ENCODE data around the gene BHMT2. TPM values are rescaled to one million over a fixed set of nuclear protein-coding genes. Genes with fewer than 3 reads are reported as not detected.

The BHMT2 gene
- polyA plus RNA-seq, 3 donors, result 30.3 to 50.1 (median 46.5) TPM

DNA sequence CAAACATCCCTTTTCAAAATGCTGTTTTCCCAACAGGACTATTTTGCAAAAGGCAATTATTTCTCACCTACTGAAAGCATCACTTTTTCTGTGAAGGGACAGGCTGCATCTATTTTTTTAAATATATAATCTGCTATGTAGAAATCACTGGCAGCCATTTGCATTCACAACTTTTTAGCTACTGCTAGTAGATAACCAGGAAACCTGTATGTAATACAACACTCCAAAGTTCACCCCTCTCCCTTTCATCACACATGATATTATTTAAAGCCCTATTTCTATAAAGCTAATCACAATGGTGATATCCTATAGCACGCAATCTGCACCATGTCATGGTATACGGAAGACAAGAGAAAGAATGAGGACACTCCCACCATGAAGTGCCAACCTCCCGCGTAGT lies 9.9 kb upstream of the BHMT2 start:
- DNase-seq (ENCODE audit: low read depth in 3 of 3, low spot score in 2 of 3), result no peak

DNA sequence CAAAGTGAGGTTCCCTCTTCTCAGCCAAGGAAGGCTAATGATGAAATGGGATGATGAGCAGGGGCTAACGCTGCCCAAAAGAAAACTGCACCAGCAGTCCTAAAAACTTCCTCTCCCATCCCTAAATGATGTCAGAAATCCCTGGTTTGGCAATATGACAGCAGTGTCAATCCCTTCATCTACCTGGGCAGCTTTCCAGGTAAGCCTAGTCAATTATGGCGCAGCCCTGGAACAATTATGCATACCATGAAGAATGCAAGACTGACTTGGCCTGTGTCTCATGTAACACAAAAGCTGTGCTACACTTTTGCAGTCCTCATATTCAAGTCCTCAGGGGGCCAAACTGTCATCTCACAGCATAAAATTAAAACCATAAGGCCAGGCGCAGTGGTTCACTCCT lies 7.1 kb upstream of the BHMT2 start:
- DNase-seq (ENCODE audit: low read depth in 3 of 3, low spot score in 2 of 3), result no peak

DNA sequence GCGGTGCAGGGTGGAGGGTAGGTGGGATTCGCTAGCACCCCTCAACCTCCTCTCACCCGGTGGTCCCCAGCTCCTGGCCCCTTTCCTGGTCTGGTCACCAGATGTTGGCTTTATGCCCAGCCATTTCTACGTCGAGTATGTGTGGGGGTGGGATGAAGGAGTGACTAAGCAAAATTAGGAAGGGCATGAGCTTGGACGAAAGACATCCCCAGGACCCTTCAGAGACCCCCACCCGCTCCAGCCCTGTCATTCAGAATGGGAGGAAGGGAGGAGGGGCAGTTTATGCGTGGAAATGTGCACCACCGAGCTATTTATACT lies 742 bp downstream of the BHMT2 start:
- DNase-seq (ENCODE audit: low read depth in 3 of 3, low spot score in 2 of 3), result no peak

DNA sequence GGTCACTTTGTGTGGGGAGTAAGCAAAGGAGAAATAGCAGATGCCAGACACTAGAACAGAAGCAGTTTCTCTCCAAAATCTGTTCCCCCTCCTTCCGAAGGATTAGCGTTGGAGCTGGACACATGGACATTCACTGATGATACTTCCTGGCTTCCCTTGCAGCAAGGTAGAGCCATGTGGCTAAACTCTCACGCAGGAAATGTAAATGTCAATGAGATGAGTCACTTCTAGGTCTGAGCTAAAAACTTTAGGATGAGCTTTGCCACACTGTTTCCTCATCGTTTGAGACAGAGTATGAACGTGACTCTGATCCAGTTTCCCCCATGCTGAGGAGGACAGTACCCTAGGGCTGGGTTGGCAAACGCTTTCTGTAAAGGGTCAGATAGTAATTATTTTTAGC lies 5.1 kb downstream of the BHMT2 start:
- DNase-seq (ENCODE audit: low read depth in 3 of 3, low spot score in 2 of 3), result no peak

DNA sequence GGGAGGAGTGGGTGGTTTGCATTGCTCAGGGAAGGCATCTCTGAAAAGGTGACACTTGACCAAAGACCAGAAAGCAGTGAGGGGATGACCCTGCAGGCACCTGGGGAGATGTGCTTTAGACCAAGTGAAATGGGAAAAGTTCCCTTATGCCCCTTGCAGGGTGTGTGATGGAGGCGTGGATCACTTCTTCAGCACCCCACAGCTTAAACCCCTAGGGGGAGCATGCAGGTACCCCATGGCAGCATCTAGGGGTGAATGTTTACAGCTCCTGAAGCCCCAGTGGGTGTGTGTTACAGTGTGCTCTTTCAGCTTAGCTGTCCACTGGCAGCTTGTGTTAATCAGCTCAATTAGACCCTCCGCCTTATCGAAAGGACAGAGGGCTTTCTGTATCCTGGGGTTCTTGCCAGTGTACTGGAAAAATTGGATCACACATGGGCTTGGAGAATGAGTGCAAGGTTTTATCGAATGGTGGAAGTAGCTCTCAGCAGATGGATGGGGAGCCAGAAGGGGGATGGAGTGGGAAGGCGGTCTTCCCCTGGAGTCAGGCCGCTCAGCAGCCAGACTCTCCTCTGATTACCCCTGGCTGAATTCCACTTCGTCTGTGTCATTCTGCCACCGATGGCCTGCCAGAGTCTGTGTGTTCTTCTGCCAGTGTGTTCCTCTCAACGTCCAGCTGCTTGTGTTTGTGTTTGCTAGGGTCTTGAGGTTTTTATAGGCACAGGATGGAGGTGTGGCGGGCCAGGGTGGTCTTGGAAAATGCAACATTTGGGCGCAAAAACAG lies 6.3 kb downstream of the BHMT2 start:
- DNase-seq (ENCODE audit: low read depth in 3 of 3, low spot score in 2 of 3), result no peak

DNA sequence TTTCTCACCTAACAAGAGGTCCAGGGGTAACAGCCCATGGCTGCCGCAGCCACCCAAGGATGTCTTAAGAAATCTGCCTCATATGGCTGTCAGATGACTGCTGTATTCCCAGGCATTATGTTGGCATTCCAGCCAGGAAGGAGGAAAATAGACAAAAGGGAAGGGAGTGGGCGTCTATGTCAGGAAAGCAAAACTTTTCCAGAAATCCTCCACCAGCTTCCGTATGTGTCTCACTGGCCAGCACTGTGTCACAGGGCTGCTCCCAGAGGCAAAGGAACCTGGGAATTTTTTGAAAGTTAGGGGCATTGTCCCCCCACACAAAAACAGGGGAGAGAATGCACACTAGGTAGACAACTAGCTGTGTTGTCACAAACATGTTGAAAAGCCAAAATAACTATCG lies 7.3 kb downstream of the BHMT2 start:
- DNase-seq (ENCODE audit: low read depth in 3 of 3, low spot score in 2 of 3), result no peak

DNA sequence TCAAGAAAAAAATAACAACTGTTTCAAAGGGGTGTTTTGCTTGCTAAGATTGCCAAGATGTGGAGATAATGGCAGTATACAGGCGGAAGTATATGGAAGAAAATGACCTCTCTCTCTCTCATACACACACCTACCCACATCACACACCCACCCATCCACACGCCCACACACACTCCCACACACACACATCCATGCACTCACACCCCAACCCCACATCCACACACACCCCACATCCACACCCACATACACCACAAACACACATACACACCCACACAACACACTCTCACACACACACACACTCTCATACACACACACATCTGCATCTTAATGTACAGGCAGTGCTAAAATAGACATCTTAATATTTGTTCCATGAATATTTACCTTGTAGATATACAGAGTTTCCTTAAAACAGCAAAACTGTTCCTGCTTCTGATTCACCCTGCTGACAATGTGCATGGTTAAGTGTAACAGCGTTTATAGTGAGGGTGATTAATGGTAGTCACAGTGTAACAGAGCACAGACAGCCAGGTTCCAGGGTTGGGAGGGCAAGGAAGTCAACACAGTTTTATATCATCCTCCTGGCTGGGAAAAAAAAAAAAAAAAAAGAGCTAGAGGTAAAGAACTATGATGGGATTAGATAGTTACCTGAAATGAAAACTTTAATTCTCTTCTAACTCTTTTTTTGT lies 8.3 kb downstream of the BHMT2 start:
- DNase-seq (ENCODE audit: low read depth in 3 of 3, low spot score in 2 of 3), result no peak

DNA sequence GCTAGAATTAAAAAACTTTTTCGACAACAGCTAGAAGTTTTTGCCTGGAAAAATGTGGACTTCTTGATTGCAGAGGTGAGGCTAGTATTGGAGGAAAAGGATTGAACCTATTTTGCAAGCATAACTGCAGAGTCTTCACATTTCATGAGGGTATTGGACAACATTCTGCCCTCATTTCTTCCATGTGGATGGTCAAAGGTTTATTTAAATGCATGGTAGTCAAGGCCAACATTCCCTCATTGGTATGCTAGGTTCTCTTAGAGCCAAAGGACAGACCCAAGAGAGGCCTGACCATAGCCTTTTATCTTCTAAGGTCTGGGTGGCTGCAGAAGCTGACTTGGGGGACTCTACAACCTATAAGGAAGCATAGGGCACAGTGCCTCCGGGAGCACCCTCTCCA lies 11.2 kb downstream of the BHMT2 start:
- no peak for DNase-seq (ENCODE audit: low read depth in 3 of 3, low spot score in 2 of 3)

DNA sequence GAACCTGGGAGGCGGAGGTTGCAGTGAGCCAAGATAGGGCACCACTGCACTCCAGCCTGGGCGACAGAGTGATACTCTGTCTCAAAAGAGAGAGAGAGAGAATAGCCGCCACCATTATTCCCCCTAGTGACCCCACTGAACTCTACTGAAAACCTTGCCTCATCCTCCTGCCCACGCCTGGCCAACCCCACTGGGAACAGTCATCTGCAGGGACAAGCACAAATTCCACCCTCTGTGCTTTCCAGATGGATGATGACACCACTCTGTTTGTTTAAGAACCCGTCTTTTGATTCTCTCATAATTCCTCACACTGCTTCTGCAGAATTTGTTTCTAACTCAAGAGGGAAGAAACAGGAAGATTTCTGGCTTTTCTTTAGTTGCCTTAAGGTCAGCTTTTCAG lies 12.2 kb downstream of the BHMT2 start:
- no peak for DNase-seq (ENCODE audit: low read depth in 3 of 3, low spot score in 2 of 3)

DNA sequence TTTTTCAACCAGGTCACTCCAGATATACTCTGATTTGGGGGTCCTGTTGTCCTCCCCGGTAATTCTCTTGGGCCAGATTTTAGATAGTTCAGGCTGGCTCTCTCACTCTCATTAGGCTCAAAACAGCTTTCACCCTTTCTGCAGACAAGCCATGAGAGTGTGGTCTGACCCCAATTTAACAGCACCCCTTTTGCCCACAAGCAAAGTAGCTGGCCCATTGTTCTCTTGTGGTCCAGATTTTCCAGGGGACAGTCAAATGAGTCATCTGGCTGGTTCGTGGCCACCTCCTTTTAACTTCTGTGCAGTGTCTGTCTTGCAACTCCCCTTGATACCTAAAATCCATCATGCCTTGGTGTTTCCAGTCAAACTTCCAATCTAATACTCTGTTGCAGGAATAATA lies 16.5 kb downstream of the BHMT2 start:
- DNase-seq (ENCODE audit: low read depth in 3 of 3, low spot score in 2 of 3), result no peak

DNA sequence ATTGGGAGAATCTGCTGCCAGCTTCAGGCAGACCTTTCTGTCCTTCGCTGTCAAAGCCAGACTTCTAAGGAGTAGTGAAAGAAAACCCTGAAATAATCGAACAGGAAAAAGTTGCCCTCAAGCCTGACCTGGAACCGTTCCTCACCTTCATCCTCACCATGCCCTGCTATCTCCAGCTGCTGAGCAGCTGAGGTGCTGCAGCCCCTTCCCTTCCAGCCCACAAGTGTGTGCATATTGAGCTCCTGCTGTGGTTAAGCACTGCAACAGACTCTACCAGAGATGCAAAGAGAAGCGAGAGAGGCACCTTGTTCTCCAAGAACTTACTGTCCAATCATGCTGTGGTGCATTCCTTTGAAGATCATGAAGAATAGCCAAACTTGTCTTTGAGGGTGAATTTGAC lies 18.9 kb downstream of the BHMT2 start:
- no peak for DNase-seq (ENCODE audit: low read depth in 3 of 3, low spot score in 2 of 3)

DNA sequence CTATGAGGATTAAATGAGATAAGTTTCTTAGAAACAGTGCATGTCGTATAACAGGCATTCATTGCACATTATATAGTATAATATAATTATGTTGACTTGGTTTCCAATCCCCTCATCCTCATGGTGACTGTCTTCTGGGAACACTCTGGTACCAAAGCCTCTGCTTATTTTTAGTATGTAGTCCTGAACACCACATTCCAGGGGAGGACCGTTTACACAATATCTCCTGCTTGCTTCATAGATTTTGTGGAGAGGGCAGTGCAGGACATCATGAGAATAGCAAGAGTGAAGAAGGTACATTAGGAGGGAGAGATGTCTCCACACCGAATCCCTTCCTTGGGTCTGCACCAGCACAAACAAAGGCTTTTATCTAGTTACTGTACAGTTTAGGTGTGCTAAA lies 21.5 kb downstream of the BHMT2 start:
- no peak for DNase-seq (ENCODE audit: low read depth in 3 of 3, low spot score in 2 of 3)

DNA sequence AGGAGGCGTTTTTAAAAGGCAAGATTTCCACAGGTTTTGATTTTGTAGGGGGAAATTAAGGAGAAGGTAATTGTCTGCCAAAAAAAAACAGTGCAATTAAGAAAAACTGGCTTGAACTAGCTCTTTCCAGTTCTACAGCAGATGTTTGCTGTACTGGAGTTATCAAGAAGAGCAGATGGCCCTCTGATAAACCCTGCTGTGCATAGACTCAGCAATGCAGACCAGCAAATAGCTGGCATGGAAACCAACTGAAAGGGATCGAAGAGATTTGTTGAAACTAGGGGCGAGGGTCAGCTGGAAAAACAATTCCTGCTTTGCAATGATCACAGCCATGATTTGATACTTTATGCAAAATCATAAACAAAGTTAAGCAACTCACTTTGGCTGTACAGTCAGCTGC lies 24.2 kb downstream of the BHMT2 start:
- no peak for DNase-seq (ENCODE audit: low read depth in 3 of 3, low spot score in 2 of 3)

DNA sequence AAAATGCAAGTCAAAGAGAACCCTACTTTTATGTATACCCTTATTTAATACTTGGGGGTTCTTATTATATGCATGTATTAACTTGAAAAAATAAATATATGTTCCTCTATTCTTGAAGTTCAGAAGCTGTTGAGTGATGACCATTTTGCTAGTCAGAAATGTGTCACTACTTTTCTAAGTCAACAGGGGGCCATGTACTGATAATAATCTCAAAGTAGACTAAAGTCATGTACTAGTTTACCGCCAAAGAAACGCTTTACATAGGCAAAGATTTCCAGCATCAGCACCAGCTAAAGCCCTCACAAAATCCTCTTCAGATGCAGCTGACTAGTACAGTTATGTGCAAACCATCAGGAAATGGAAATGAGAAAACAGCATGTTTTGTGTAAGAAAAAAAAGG lies 36.3 kb downstream of the BHMT2 start:
- DNase-seq (ENCODE audit: low read depth in 3 of 3, low spot score in 2 of 3), result no peak

DNA sequence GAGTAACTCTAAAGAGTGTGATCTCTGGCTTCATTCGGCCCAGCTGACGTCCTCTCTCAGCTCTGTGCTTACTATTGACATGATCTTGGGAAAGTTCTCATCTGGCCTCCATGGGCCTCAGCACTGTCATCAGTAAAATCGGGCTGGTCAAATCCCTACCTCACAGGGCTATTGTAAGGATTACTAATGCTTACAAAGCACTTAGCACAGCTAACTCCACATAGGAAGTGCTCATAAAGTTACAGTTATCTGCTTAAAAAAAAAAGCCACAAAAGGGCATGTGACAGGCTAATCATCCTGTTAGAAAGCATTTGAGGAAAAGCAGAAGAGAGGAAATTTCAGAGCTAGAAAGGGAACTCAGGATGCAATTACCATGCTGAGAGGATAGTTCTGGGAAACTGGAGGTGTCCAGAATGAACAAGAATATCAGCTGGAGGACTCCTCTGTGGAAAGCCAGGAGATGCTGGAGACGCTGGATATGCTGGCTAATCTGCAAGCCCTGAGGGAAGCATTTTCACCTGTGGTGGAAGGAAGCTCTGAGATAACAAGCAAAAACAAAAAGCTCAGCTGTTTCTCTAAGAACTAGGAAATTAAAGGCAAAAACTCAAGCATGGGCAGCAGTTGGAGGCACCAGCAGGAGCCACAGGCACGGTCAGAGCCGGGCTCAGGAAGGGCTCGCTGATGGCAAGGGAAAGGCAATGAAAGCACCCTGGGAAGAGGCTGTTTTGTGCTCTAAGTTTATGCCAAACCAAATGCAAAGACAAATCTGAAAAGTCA lies 37.6 kb downstream of the BHMT2 start:
- DNase-seq (ENCODE audit: low read depth in 3 of 3, low spot score in 2 of 3), result no peak

DNA sequence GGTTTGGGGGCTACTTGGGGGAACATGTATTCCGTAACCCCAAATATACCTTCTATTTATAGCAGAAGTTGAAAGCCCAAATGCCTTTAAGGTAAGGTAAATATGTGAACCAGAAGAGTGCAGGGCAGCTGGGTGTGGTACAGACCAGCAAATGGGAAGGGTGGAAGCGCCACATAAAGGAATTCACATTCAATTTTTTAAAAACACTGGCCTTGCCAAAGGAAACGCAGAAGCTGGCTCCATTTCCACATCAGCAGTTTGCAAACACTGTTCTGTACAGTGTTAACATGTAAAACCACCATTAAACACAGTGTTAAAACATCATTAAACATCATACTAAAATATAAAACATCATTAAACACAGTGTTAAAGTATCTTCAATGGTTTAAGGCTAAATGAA lies 38.5 kb downstream of the BHMT2 start:
- no peak for DNase-seq (ENCODE audit: low read depth in 3 of 3, low spot score in 2 of 3)

DNA sequence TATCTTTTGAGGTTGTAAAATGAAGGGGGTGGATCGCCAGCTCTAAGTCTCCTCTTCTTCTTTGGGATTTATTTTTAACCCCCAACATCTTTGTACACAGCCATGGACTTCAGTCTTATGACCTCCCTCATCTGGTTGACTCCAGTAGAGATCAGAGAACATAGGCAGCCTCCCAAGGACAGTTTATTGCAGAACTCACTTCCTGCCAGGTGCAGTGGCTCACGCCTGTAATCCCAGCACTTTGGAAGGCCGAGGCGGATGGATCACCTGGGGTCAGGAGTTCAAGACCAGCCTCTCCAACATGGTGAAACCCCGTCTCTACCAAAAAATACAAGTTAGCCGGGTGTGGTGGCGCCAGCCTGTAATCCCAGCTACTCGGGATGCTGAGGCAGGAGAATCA lies 39.2 kb downstream of the BHMT2 start:
- no peak for DNase-seq (ENCODE audit: low read depth in 3 of 3, low spot score in 2 of 3)

DNA sequence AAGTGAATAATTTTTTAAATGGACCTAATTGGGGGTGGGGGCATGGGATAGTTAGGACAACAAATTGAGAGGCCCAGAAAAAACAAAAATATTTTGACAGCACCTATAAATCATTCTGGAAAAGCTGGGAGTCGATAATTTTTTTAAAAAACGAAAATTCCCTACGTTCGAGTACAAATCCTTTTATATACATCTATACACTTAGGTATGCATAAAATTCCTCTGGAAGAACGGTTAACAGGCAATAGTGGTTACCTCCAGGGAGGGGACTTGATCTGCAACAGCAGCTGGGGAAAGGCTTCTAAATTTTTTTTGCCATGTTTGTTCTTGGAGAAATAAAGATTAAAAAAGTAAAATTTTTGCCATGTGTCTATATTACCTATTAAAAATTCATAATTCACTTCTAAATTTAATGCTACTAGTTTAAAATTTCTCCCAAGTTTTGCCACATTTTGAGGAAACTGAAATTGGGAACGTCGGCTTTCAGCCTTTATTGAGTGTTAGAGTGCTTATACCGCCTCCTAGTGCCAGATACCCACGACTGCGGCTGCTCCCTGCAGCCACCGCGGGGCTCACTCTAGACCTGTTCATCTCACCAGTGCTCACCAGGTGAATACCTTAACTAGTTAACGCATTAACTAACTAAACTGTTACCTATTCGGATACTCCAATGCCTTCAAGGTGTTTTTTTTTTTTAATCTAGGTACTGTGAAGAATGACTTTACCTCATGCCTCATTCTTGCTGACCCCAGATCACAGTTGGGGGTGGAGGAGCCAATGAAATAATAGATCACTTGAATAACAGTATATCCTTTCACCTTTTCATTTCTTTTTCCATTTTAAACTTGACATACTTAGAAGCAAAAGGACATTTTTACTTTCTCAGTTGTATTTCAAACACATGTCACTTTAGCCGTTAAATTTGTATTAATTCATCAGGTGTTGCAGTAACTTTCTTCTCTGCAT lies 40.2 kb downstream of the BHMT2 start:
- no peak for DNase-seq (ENCODE audit: low read depth in 3 of 3, low spot score in 2 of 3)

DNA sequence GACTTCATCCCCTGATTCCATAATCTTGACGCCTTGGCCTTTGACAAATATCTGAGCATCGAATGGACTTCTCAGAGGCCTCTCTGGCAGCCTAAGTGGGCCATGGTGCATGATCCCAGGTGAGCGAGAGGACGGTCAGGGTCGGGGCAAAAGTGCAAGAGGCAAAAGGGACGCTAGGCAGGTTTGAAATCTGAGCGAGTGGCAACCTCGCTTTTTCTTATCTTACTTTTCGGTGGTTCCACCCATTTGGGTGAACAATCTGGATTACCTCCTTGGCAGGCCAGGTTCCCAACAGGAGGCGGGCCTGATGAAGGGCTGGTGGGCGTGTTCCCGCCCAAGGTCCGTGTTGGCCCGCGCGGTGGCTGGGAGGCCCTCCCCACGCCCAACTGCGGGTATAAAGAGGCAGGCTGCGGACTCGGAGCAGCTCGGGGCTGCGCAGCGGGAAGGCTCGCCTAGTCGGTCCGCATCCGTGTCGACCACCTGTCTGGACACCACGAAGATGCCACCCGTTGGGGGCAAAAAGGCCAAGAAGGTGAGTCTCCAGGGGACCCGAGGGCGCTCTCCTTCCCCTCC lies 41.9 kb downstream of the BHMT2 start, which contains the start of gene BHMT:
Gene BHMT, plus strand, starts transcription at position 423 of the 573 bp plus-strand sequence. Its CDS starts 77 bp downstream, at position 500.
- DNase-seq (ENCODE audit: low read depth in 3 of 3, low spot score in 2 of 3), result no peak

DNA sequence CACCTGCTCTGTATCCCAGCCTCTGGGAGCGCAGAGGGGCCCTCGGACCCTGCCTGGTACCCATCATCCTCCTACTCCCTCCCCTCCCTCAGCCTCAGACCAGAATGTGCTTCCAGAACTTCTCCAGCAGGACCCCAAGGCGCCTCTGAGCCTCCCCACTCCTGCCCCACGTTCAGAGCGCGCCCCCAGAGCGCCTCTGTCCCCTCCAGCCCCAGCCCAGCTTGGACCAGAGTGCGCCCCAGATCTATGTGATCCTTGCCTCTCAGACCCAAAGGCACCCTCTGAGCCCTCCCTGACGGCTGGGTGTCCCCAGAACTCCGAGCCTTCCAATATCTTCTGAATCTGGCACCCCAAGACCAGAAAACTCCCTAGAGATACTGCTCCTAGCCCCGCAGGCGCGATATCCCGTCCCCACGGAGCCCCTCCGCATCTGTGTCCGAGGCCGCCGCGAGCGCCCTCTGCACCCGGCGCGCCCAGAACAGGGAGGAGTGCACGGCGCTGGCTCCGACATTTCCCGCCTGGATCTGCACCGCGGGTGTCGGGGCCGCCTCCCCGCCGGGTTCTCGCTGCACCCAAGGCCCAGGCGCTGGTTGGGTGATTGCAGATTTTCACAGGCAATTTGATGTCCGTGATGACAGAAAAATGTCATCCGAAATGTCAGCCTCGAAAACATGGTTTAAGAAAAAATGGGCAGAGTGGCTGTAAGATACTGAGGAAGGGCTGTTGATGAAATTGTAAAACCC lies 42.6 kb downstream of the BHMT2 start:
- DNase-seq (ENCODE audit: low read depth in 3 of 3, low spot score in 2 of 3), result no peak

Data from right renal cortex interstitium (tissue), 3 donors.